K562 (cell line): ENCODE measurements around the gene DOCK1. TPM values are rescaled to one million over a fixed set of nuclear protein-coding genes. Genes with fewer than 3 reads are reported as not detected.

Experiments used
- ATAC-seq: fragments of 200-7000 bp; cut with Tn5 transposase; 3 replicates; pipeline ENCODE4 v1.9.1; 2020; ENCODE audit warnings: moderate library complexity
- BruUV-seq: library from RNA; stranded (reverse); fragments of 400-500 nt; replicated peaks from 2 replicates; lab custom pipeline; 2021; lab: Mats Ljungman, UMichigan
- CTCF ChIA-PET: fragments of 300-600 bp; formaldehyde crosslinking; extraction: SDS; loops from one replicate; lab custom pipeline; 2021; ENCODE audit warnings: low intra/inter-chr PET ratio; lab: Yijun Ruan, JAX
- POLR2A ChIA-PET: fragments of 300-600, 350-650 bp; sonication (Branson Sonifier 250); formaldehyde crosslinking; extraction: SDS; loops from one replicate; lab custom pipeline; 2021; ENCODE audit warnings: antibody characterized with exemption, inconsistent platforms; lab: Yijun Ruan, JAX
- DNase-seq, 4 experiments: peaks; one replicate each; pipeline versions ENCODE4 v3.0.0 to v3.0.0-alpha.2; 2011 to 2018; ENCODE audit warnings: low spot score in 3 of 4, mixed read lengths in 3 of 4; ENCODE audit errors: extremely low read depth in 1 of 4
- FAIRE-seq: peaks from 2 replicates; lab custom pipeline; 2011; peaks lifted over from hg19 to GRCh38; lab: Jason Lieb, UNC
- H2AFZ ChIP-seq: 2 replicates; pipeline ENCODE4 v1.6.0; 2011; ENCODE audit warnings: low read depth, low read length, control low read depth, inconsistent platforms
- H3K27ac ChIP-seq: fragments of 200-600 bp; 3 replicates; pipeline ENCODE4 v1.8.0; 2011; ENCODE audit warnings: low read depth, mild to moderate bottlenecking, control low read depth, inconsistent platforms, low read length, moderate library complexity, mixed read lengths; ENCODE audit errors: extremely low read depth
- H3K27me3 ChIP-seq, 2 experiments: fragments of 300-600 bp in 1 of 2; 2 replicates in 1 of 2; 3 replicates in 1 of 2; pipeline versions ENCODE4 v1.6.0 to v1.8.0; 2011; ENCODE audit warnings: inconsistent platforms in 2 of 2, low read length in 2 of 2, mild to moderate bottlenecking in 1 of 2, mixed read lengths in 1 of 2, moderate library complexity in 1 of 2; ENCODE audit not compliant: control insufficient read depth in 2 of 2, insufficient read depth in 2 of 2
- H3K36me3 ChIP-seq: fragments of 300-600 bp; 3 replicates; pipeline ENCODE4 v1.8.0; 2011; ENCODE audit warnings: mild to moderate bottlenecking, low read length, inconsistent platforms; ENCODE audit not compliant: control insufficient read depth, insufficient read depth
- H3K4me1 ChIP-seq, 2 experiments: fragments of 200-600 bp in 1 of 2; replicated peaks in 1 of 2; 2 replicates in 1 of 2; 3 replicates in 1 of 2; pipeline versions ENCODE4 v1.5.1 to v1.8.0; 2011; ENCODE audit warnings: inconsistent platforms in 2 of 2, low read length in 2 of 2, mild to moderate bottlenecking in 1 of 2, mixed read lengths in 1 of 2, moderate library complexity in 1 of 2; ENCODE audit not compliant: control insufficient read depth in 2 of 2, insufficient read depth in 2 of 2
- H3K4me2 ChIP-seq: 2 replicates; pipeline ENCODE4 v1.6.1; 2011; ENCODE audit warnings: low read length, control low read depth, inconsistent platforms, mixed read lengths; ENCODE audit not compliant: insufficient read depth
- H3K4me3 ChIP-seq: fragments of 200-600 bp; sonication (generic), shearing (Covaris generic); 2 replicates; pipeline ENCODE4 v1.5.1; 2016; ENCODE audit warnings: control low read depth, inconsistent platforms
- H3K79me2 ChIP-seq: fragments of 200-600 bp; 3 replicates; pipeline ENCODE4 v1.8.0; 2011; ENCODE audit warnings: low read length, inconsistent platforms; ENCODE audit not compliant: control insufficient read depth, insufficient read depth
- H3K9ac ChIP-seq, 2 experiments: 2 replicates each; pipeline versions ENCODE4 v1.6.0 to v1.6.1; 2011; ENCODE audit warnings: low read depth in 2 of 2, low read length in 2 of 2, control low read depth in 1 of 2, inconsistent platforms in 1 of 2, mild to moderate bottlenecking in 1 of 2, mixed read lengths in 1 of 2; ENCODE audit not compliant: insufficient read depth in 1 of 2
- H3K9me1 ChIP-seq: one replicate; pipeline ENCODE4 v1.6.0; 2011; ENCODE audit warnings: inconsistent platforms, mild to moderate bottlenecking, low read length, moderate library complexity; ENCODE audit not compliant: control insufficient read depth, insufficient read depth
- H3K9me3 ChIP-seq: replicated peaks from 2 replicates; pipeline ENCODE4 v1.5.1; 2011; ENCODE audit warnings: low read depth, low read length, inconsistent platforms; ENCODE audit not compliant: control insufficient read depth, insufficient read depth
- H4K20me1 ChIP-seq: replicated peaks from 2 replicates; pipeline ENCODE4 v1.6.1; 2011; ENCODE audit warnings: low read length, inconsistent platforms, mixed read lengths; ENCODE audit not compliant: control insufficient read depth, insufficient read depth
- HNRNPH1 ChIP-seq: fragments of 200-400 bp; formaldehyde crosslinking; optimal IDR thresholded peaks from 2 replicates; pipeline ENCODE3; 2017; ENCODE audit warnings: low read depth, mild to moderate bottlenecking, low read length, moderate library complexity
- MEIS2 ChIP-seq: fragments of 450-650 bp; IDR thresholded peaks from 2 replicates; pipeline ENCODE4 v1.6.1; 2014; ENCODE audit warnings: mild to moderate bottlenecking; ENCODE audit not compliant: partially characterized antibody
- MTA1 ChIP-seq: fragments of 450-650 bp; IDR thresholded peaks from 2 replicates; pipeline ENCODE4 v1.6.1; 2017; ENCODE audit warnings: borderline replicate concordance
- PRMT5 ChIP-seq: sonication (generic); formaldehyde crosslinking; IDR thresholded peaks from 2 replicates; pipeline ENCODE4 v1.5.0; 2020; ENCODE audit warnings: missing genetic modification reagents
- PURB ChIP-seq: sonication (generic); formaldehyde crosslinking; IDR thresholded peaks from 2 replicates; pipeline ENCODE4 v1.9.0; 2021; ENCODE audit warnings: low read depth, mild to moderate bottlenecking, missing genetic modification reagents
- ZNF134 ChIP-seq: fragments of 250-450 bp; sonication (Bioruptor Pico); conservative IDR thresholded peaks from 2 replicates; pipeline ENCODE4 v1.4.0; 2020
- ZNF707 ChIP-seq: fragments of 250-450 bp; sonication (Bioruptor Pico); conservative IDR thresholded peaks from 2 replicates; pipeline ENCODE4 v1.8.0; 2022; ENCODE audit warnings: inconsistent platforms, mild to moderate bottlenecking, moderate library complexity
- WGBS: fragments of 100-300 bp; shearing (Covaris generic); methylation state at CpG from one replicate; pipeline ENCODE4 v1.1.6; 2016; ENCODE audit warnings: low coverage, mixed read lengths; ENCODE audit not compliant: insufficient coverage; ENCODE audit errors: missing lambda C conversion rate; 5-methylcytosine and 5-hydroxymethylcytosine counted together
- in situ Hi-C: fragments of 300-500 bp; cut with MboI; formaldehyde crosslinking; loops from 4 replicates; pipeline ENCODE4 v1.15.0; 2018; ENCODE audit warnings: inconsistent platforms, mixed read lengths
- intact Hi-C: fragments of 100-400 bp; cut with micrococcal nuclease; formaldehyde crosslinking; loops from 2 replicates; pipeline ENCODE4 v1.14.2; 2022
- polyA plus RNA-seq, 8 experiments: library from polyadenylated mRNA; depleted of rRNA in 4 of 8; stranded (reverse) in 5 of 8; unstranded in 3 of 8; fragments of >200 nt; fragmentation: Nextera tagmentation in 2 of 8; fragmentation: Illumina TruSeq in 1 of 8; extraction: Ambion mirVana in 2 of 8; extraction: Trizol in 1 of 8; gene quantifications; 2 replicates each; pipeline versions ENCODE4 v1.2.1 to v1.2.3, GENCODE V29; 2011 to 2014; ENCODE audit warnings: inconsistent platforms in 1 of 8, missing spikeins in 1 of 8
- total RNA-seq, 7 experiments: library from RNA; depleted of rRNA in 6 of 7; stranded (reverse); fragments of >200 nt in 6 of 7; fragmentation: Illumina TruSeq in 2 of 7; extraction: Trizol in 2 of 7; gene quantifications; 2 replicates each; pipeline versions ENCODE4 v1.2.1 to v1.2.3, GENCODE V29; 2011 to 2021; ENCODE audit warnings: low replicate concordance in 1 of 7
- TF ChIP-seq, protein P1 (sequence below): fragments of 250-450 bp; sonication (Bioruptor Pico); IDR thresholded peaks from 2 replicates; pipeline ENCODE4 v1.8.0; 2021; ENCODE audit warnings: moderate library complexity, mild to moderate bottlenecking, inconsistent platforms
- TF ChIP-seq, protein P2 (sequence below), 2 experiments: fragments of 450-650 bp in 1 of 2; sonication (generic) in 1 of 2; formaldehyde crosslinking in 1 of 2; IDR thresholded peaks; 2 replicates each; pipeline versions ENCODE4 v1.7.1 to v1.9.0; 2016 to 2022; ENCODE audit warnings: inconsistent platforms in 1 of 2, mild to moderate bottlenecking in 1 of 2, missing genetic modification reagents in 1 of 2

DOCK1 gene
- total and polyA plus RNA-seq, 9 of the 15 experiments (the other 6 are each of a cell fraction or from before 2014, with no cell fraction given): 0.31 TPM; not detected in 8

DNA sequence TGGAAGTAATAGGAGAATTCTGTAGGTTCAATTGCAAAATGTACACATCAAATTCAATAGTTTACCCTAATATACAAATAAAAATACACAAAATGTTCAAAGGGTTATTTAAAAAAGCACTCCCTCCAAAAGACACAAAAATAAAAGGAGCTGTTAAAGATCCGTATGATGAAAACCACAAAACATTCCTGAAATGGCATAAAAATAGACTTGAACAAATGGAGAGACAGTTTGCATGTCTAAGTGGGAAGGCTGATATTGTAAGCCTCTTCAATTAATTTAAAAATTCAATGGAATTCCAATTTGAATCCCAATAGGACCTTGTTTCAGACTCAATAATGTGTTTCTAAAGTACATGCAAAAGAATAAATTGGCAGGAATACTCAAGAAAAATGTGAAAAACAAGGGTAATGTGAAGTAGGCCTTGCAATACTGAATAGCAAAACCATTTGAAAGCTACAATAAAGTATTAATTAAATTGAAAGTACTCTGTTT is 329.1 kb downstream of the DOCK1 start:
- H2AFZ ChIP-seq: no peak overlapping the region
- H3K9ac ChIP-seq: no peak overlapping the region
- BruUV-seq: no TSS peak
- in situ Hi-C loops (no loop called here), intact Hi-C loops (no loop called here)
- H3K4me2 ChIP-seq: no peak overlapping the region
- no peaks in the 10 kb centered on the region for H3K79me2 ChIP-seq
- H3K27ac ChIP-seq: no peak overlapping the region
- ATAC-seq: no peak
- POLR2A ChIA-PET: no interaction called here
- CTCF ChIA-PET: no interaction called here
- 0% methylated on average over 1 of the region's 1 CpG for WGBS
- no peaks in the 10 kb centered on the region for H3K9me1 ChIP-seq
- H3K4me1 ChIP-seq: no peaks in the 10 kb centered on the region
- H3K27me3 ChIP-seq: no peaks in the 10 kb centered on the region
- H3K4me3 ChIP-seq: no peak overlapping the region
- DNase-seq: no peak
- no peaks in the 10 kb centered on the region for H3K36me3 ChIP-seq
- no peaks in the 10 kb centered on the region for H3K9me3 ChIP-seq
- no peaks in the 10 kb centered on the region for H4K20me1 ChIP-seq
- FAIRE-seq: no peak
- no peak for TF ChIP-seq PRMT5
- no peak for TF ChIP-seq ZNF707 (CRISPR knock-in tag)
- TF ChIP-seq PURB (CRISPR knock-in tag): no peak
- no peak for TF ChIP-seq MEIS2
- no peak for TF ChIP-seq HNRNPH1
- TF ChIP-seq, protein P1, sequence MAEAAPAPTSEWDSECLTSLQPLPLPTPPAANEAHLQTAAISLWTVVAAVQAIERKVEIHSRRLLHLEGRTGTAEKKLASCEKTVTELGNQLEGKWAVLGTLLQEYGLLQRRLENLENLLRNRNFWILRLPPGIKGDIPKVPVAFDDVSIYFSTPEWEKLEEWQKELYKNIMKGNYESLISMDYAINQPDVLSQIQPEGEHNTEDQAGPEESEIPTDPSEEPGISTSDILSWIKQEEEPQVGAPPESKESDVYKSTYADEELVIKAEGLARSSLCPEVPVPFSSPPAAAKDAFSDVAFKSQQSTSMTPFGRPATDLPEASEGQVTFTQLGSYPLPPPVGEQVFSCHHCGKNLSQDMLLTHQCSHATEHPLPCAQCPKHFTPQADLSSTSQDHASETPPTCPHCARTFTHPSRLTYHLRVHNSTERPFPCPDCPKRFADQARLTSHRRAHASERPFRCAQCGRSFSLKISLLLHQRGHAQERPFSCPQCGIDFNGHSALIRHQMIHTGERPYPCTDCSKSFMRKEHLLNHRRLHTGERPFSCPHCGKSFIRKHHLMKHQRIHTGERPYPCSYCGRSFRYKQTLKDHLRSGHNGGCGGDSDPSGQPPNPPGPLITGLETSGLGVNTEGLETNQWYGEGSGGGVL: no peak
- no peak for TF ChIP-seq ZNF134 (CRISPR knock-in tag)
- TF ChIP-seq MTA1: no peak
- TF ChIP-seq, protein P2, sequence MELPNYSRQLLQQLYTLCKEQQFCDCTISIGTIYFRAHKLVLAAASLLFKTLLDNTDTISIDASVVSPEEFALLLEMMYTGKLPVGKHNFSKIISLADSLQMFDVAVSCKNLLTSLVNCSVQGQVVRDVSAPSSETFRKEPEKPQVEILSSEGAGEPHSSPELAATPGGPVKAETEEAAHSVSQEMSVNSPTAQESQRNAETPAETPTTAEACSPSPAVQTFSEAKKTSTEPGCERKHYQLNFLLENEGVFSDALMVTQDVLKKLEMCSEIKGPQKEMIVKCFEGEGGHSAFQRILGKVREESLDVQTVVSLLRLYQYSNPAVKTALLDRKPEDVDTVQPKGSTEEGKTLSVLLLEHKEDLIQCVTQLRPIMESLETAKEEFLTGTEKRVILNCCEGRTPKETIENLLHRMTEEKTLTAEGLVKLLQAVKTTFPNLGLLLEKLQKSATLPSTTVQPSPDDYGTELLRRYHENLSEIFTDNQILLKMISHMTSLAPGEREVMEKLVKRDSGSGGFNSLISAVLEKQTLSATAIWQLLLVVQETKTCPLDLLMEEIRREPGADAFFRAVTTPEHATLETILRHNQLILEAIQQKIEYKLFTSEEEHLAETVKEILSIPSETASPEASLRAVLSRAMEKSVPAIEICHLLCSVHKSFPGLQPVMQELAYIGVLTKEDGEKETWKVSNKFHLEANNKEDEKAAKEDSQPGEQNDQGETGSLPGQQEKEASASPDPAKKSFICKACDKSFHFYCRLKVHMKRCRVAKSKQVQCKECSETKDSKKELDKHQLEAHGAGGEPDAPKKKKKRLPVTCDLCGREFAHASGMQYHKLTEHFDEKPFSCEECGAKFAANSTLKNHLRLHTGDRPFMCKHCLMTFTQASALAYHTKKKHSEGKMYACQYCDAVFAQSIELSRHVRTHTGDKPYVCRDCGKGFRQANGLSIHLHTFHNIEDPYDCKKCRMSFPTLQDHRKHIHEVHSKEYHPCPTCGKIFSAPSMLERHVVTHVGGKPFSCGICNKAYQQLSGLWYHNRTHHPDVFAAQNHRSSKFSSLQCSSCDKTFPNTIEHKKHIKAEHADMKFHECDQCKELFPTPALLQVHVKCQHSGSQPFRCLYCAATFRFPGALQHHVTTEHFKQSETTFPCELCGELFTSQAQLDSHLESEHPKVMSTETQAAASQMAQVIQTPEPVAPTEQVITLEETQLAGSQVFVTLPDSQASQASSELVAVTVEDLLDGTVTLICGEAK (IDR thresholded peaks at IDR 0.05): no peak
- TF ChIP-seq, protein P2 (CRISPR knock-in tag; IDR thresholded peaks at IDR 0.05): no peak
